Fibroblast of the aortic adventitia (primary cell): Measurements from ENCODE around the gene KNOP1. TPM values are rescaled to one million over a fixed set of nuclear protein-coding genes. Genes with fewer than 3 reads are reported as not detected.

Experiments
- DNase-seq: peaks from one replicate; pipeline ENCODE4 v3.0.0-alpha.2; 2010; ENCODE audit warnings: low read depth
- H3K4me3 ChIP-seq: 2 replicates; pipeline ENCODE4 v1.5.1; 2011; ENCODE audit warnings: low read depth, mild to moderate bottlenecking, control low read depth, low read length, moderate library complexity
- CTCF ChIP-seq: IDR thresholded peaks from 2 replicates; pipeline ENCODE4 v1.5.1; 2011; ENCODE audit warnings: mild to moderate bottlenecking, low read length, control low read depth, inconsistent platforms; ENCODE audit not compliant: insufficient read depth
- total RNA-seq: library from RNA; depleted of rRNA; stranded (reverse); fragments of >200 nt; gene quantifications from 2 replicates; pipeline ENCODE4 v1.2.3, GENCODE V29; 2012; ENCODE audit warnings: low replicate concordance

KNOP1 gene
- total RNA-seq, 1 donor, result 12.7 TPM

GRCh38 chr16:19741354-19741753 is 23.3 kb upstream of the KNOP1 start:
- no peak for DNase-seq
- no peak overlapping the region for H3K4me3 ChIP-seq
- no peak for TF ChIP-seq CTCF

- TF ChIP-seq CTCF, result no peak
- no peak for DNase-seq
- H3K4me3 ChIP-seq, result no peak overlapping the region
These were observed 19.4 kb upstream of the KNOP1 start for GRCh38 chr16:19737306-19738038.

- no peak for TF ChIP-seq CTCF
- no peak for DNase-seq
- no peak overlapping the region for H3K4me3 ChIP-seq
These were observed 17.2 kb upstream of the KNOP1 start for GRCh38 chr16:19735074-19735867.

- TF ChIP-seq CTCF, result no peak
- H3K4me3 ChIP-seq, result no peak overlapping the region
- no peak for DNase-seq
These were observed 15.5 kb upstream of the KNOP1 start for GRCh38 chr16:19733551-19733950.

GRCh38 chr16:19728636-19728965 is 10.6 kb upstream of the KNOP1 start:
- no peak for TF ChIP-seq CTCF
- no peak overlapping the region for H3K4me3 ChIP-seq
- no peak for DNase-seq

- no peak for DNase-seq
- H3K4me3 ChIP-seq, result no peak overlapping the region
- no peak for TF ChIP-seq CTCF
These were observed 5.0 kb upstream of the KNOP1 start for GRCh38 chr16:19722981-19723380.
